Cortex of kidney (tissue), 1 donor: ENCODE measurements around the gene UNC5CL.
"Not testable (repeated sequence)": the region's sequence is repeated elsewhere in the genome, so short reads cannot be mapped to it uniquely, and the experiment has no call there.

Experiments
- DNase-seq: peaks from one replicate; lab custom pipeline; 2025; lab: John Stamatoyannopoulos, UW

Gene UNC5CL

DNA sequence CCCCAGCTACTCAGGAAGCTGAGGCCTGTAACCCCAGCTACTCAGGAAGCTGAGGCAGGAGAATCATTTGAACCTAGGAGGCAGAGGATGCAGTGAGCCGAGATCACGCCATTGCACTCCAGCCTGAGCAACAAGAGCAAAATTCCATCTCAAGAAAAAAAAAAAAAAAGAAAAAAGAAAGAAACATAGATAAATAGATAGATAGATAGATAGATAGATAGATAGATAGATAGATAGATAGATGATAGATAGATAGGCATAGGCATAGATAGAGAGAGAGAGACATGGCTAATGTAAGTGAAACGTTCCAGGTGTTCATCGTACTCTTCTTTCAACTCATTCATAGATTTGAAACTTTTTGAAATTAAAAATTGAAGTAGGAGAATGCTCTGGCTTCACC lies 32.0 kb downstream of the UNC5CL start:
- DNase-seq: not testable (repeated sequence)

DNA sequence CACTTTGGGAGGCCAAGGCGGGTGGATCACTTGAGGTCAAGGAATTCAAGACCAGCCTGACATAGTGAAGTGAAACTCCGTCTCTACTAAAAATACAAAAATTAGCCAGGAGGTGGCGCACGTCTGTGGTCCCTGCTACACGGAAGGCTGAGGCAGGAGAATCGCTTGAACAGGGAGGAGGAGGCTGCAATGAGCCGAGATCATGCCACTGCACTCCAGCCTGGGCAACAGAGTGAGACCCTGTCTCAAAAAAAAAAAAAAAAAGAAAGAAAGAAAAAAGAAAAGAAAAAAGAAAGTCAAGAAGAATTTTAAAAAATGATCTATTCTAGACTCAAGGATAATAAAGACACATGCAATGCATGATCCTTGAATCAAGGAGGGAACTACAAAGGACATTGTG lies 32.8 kb downstream of the UNC5CL start:
- not testable (repeated sequence) for DNase-seq

DNA sequence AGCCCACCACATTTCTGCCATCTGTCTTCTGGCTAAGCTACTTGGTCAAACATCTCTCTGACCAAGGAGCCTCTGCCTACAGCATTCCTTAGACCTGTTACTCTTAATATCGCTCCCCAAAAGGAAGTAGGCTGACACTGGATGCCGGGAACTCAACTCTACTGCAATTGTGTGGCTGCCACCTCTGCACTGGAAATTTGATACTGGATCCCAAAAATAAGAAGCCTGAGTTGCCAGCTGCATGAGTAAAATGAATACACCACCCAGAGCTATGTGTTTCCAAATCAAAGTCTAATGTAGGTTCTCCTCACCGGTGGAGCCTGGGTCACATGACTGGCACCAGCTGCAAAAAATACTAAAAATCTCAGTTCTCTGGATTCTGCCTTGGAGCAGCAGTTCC lies 36.9 kb downstream of the UNC5CL start:
- no peak for DNase-seq

DNA sequence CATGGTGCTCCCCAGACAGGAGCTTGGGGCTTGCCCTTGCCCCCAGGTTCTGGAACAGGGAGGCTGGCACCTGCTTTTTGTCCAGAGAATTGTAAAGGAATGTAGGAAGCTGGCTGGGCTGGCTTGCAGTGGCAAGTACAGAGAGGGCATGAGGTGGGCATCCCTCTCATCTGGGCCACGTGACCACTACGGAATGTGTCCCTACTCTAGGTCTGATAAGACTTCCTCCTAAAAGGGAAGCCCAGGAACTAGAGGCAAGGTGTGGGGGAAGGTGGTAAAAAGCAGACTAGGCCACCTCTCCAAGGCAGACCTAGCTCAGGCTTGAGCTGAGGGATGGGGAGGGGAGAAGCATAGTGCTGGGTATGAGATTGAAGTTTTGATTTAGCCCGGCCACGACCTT lies 38.8 kb downstream of the UNC5CL start:
- no peak for DNase-seq

DNA sequence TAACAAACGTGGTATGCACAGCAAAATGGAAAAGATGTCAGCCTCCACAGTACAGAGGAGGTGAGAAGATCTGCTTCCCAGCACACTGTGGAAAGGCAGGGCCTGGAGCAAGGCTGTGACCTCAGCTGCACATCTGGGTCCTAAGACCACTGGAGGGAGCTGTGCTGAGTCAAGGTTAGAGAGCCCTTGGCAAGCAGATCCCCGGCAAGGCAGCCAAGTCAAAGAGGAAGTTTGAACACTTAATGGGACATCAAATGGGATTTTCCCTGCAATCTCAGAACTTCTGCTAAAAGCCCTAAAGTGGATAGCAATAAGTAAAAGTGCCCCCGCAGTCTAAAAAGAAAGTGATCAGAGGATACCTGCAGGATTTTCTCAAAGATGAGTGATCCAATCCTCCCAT lies 39.5 kb downstream of the UNC5CL start:
- DNase-seq: no peak

DNA sequence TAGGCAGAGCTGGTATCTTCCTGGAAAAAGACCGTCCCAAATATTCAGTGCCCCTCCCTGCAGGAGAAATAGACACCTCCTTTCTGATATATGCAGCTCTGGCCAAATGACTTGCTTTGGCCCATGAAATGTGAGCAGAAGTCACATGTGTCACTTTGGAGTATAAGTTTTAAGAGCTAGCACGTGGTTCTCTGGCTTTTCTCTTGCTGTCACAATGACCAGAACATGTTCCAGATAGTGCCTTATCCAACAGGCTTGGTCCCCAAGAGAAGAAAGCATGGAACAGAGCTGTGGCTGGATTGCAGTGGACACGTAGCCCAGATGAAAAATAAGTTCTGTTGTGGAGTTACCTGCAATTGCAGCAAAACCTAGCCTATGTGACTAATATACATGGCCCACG lies 40.4 kb downstream of the UNC5CL start:
- DNase-seq: no peak

DNA sequence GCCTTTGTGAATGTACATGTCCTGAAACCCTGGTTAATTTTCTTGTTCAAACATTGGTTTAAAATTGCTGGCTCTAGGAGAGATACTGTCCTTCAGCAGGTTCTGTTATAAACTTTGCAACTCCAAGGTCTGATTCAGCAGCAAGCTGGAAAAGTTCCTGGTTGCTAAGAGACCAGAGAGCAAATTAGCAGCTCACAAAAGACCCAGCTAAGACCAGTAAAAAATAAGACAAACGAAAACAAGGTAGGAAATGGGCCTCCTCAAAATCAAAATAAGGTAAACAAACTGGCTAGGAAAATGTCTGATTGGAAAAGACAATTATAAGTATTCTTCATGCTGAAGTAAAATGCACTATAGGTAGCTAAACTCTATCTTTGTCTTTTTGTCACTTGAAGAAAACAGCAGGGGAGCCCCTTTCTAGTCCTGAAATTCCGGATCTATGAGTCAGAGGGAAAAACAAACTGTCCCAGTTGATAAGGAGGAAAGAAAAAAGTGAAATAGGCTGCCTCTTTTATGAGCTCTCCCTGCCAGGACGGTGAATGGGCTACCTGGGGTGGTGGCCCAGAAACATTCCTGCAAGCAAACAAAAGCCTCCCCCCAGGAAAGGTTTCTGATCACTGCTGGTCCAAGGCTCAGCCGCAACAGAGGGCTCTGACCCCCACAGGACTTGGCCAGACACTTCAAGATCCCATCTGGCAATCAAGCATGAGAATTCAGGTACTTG lies 41.6 kb downstream of the UNC5CL start:
- no peak for DNase-seq

DNA sequence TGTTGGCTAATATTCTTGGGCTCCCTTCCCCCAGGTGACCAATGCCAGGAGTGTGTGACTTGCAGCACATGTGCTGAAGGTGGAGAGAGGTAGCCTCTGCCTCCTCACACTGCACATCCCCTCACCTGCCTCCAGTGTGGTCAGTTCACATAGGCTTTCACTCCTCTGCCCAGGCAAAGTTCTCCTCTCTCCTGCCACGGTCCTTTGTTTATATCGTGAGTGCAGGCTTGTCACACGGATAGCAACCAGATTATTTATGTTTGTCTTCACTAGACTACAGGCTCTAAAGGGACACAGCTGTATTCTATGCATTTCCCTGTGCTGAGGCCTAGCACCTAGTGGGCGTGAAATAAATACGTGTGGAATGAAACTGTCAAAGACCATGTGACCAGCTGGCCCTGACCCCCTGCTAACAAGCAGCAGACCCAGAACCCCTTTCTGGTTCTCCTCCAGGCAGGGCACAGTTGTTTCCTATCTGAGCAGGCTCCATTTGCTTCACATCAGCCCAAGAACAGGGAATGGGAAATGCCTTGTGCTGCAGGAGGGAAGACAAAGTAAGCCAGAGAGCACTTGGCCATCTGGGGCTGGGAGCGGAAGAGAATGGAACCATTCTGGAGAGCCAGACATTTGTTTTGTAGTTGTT lies 42.3 kb downstream of the UNC5CL start:
- no peak for DNase-seq

DNA sequence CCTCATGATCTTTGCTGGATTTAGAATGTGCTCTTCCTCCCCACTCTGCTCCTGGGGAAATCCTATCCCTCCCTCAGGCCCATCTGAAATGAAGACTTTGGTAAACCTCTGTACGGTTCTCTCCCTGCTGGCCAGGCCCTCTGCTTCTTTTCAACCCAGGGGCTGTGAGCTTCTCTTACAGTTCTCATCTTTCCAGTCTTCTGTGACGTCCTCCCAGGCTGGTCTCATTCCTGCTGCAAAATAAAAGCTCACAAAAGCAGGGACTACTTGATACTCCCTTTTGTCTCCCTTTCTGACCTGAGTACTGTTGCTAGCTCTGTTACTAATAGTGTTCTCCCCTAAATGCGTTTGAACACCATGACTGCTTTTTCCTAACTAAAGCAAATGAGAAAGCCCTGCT lies 46.3 kb downstream of the UNC5CL start:
- no peak for DNase-seq

DNA sequence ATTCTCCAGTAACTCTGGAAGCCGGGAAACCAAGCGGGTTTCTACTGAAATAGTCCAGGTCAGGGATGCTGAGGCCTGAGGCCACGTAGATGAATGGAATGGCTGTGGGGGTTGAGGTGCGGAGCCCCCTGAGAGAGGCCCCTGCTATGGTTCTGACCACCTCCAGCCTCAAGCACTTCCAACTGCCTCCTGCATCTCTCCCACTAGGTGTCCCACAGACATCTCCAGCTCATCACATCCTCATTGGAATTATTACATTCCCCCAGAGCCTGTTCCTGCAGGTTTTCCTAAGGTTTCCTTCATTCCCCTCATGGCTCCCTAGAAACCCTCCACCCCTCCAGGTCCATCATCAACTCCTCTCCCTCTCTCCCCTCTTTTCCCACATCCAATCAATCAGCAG lies 48.7 kb downstream of the UNC5CL start:
- no peak for DNase-seq

DNA sequence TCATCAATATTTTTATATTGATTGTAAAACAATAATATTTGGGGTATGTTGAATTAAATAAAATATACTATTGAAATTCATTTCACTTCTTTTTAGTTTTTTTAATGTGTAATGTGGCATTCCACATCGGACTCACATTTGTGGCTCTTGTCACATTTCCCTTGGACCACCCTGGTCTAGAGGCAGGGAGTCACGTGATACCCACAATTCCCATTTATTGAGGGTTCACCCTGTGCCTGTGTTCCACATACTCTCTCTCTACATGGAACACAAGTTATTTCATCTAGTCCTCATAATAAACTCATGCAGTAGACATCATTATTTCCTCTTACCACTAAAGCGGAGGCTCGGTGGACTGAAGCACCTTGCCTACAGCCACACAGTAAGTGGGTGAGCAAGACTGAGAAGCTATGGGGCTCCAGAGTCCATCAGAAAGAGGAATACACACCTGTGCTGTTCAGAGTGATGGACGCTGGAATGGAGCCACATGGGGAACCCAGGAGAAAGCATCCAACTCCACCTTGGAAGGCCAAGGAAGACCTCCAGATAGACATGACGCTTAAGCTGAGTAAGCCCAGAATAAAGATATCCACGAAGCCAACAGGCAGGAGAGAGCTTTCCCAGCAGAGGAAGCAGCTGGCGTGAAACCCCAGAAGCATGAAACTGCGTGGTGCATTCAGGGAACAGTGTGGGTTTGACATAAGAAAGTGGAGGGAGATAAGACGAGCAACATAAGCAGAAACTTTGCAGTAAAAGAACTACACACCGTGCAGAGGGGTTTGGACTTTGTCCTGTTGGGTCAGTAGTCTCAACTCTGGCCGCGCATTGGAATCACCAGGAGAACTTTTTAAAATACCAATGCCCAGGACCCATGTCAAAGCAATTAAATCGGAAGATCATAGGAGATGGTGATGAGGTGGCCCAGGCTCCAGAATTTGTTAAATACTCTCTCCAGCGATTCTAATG lies 49.5 kb downstream of the UNC5CL start:
- DNase-seq: no peak

DNA sequence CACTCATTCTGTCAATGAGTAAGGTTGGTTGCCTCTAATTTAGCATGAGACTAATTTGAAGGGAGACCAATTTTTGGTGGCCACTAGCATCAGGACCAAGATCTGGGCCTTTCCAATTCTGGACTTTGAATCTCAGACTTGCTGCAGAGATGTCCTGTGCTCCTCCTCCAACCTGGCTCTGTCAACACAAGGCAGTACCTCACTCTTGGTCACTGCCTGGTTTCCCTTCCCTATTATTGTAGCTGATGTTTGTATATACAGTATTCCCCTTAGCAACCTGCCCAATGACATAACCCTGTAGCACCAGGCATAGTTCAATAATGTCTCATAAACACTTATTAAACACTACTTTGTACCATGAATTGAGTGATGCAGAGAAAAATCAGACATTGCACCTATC lies 50.4 kb downstream of the UNC5CL start:
- DNase-seq: no peak

DNA sequence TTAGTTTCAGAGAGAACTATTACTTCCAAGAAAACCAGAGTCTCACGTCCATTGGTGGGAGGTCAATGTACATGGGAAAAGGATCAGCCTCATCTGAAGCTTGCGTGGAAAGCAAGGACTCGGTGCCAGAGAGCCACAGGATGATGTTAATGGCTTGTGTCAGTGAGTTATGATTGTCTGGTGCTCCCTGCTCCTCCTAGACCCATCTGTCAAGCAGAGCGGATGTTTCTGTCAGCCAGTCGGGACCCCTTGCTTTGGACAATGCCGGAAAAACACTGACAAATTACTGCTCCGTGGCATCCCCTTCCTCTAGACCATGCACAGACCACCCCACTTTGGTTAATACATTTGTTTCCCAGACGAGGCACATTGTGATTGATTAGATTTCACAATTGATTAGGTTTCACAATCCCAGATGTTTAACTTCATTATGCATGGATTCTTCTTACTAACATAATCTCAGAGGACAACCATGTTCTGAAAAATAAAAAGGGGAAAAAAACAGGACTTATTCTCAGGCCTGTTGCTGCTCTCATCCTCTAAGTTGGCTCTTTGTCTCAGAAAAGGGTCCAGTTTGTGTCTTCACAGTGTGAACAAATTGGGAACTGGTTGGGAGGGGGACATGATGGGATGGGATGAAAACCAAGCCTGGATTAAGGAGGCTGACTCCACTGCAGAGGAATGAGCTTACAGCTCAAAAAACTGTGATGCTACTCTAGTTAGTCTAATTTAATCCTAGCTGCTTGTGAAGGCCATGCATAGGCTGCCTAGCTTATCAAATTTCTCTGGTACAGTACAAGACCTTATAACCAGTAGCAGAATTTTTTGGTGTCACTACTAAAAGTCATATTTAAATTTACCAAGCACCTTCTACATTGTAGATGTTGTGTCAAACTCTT lies 51.9 kb downstream of the UNC5CL start:
- DNase-seq: no peak

DNA sequence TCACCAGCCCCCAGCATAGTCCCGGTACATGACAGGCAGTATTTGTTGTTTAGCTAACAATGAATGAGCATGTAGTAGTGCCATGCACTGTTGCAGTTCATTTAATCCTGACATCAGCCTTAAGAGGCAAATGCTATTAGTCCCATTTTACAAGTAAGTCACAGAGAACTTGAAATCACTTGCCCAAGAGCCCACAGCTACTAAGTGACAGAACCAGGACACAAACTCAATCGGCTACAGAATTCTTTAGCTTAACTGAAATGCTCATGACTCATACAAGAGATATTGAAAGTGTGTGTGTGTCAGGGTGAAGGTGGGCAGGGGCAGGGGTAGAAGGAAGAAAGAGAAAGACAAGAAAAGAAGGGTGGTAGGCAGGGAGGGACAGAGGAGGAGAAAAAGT lies 52.7 kb downstream of the UNC5CL start:
- DNase-seq: no peak

DNA sequence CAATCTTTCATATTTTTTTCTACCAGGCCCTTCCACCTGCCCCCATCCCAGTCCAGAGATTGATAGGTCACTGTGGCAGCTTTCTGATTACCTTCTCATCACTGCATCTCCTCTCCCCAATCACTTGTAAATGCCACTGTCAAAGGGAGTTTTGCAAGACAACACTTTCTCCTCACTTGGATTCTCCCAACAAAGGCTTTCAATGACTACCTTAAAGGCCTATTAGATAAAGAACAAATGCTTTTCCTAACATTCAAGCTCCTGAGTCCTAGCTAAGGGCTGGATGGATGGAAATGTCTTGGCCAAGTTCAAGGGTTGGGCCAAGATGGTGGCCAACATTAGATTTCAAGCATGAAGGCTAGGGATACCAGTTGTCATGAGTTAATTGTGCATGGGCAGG lies 55.3 kb downstream of the UNC5CL start:
- no peak for DNase-seq

DNA sequence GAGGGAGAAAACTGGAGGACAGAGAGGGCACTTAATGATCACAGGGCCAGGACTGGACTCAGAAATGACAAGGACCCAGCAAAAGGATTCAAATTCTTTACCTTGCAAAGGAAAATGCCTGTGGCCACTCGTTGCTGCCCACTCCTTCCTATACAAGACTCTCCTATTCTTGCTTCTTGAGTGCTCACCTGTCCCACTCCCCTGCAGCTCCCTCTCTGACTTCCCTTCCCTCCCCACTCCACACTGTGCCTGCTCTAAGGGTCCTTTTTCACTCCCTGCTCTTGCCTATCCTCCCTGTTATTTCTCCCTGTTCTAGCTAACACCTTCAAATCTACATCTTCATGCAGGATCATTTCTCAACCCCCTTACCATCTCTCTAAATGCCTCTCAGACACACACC lies 56.1 kb downstream of the UNC5CL start:
- no peak for DNase-seq

DNA sequence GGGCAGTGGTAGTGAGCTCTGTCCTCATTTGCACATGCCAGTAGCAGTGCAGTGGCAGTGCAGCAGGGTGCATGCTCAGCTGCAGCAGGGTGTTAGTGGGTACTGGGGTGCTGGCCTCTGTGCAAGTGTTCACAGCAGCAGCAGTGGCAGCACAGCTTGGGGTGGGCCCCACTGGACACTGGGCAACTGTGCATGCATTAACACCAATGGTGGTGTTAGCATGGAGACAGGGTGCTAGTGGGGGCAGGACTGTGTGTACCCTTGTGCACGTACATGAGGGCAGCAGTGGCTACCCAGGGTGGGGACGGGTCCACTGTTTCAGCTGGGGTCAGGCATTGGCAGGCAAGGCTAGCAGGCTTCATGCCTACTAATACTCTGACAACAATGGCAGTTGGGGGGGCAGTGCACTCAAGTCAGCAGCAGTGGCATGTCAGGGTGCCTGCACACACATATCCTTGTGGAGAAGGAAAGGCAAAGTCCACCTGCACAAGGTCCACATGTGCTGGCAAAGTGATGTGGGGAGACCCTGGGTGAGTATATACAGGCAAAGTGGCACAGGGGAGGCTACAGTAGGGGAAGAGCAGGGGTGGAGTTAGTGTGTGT lies 60.2 kb downstream of the UNC5CL start:
- no peak for DNase-seq

DNA sequence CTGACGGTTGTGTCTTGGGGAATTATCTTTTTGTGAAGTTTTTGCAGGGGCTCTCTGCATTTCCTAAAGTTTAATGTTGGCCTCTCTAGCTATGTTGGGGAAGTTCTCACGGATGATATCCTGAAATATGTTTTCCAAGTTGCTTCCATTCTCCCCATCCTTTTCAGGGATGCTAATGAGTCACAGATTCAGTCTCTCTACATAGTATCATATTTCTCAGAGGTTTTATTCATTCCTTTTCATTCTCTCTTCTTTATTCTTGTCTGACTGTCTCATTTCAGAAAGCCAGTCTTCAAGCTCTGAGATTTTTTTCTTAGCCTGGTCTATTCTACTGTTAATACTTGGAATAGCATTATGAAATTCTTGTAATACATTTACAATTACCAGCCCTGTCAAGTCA lies 61.3 kb downstream of the UNC5CL start:
- no peak for DNase-seq

DNA sequence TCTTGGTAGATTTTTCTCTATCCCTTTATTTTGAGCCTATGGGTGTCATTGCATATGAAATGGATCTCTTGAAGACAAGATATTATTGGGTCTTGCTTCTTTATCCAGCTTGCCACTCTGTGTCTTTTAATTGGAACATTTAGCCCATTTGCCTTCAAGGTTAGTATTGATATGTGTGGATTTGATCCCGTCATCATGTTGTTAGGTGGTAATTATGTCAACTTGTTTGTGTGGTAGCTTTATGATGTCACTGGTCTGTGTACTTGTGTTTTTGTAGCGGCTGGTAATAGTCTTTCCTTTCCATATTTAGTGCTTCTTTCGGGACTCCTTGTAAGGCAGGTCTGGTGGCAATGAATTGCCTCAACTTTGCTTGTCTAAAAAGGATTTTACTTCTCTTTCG lies 61.9 kb downstream of the UNC5CL start:
- DNase-seq: no peak
